DMS79 (cell line): ENCODE data around the gene ANKS6.

Source experiments
- DNase-seq: peaks from one replicate; lab custom pipeline; 2025; lab: John Stamatoyannopoulos, UW

ANKS6 gene

GRCh38 chr9:98791608-98792490, 4.5 kb downstream of the ANKS6 start:
- DNase-seq, result no peak

GRCh38 chr9:98790842-98791607, 5.3 kb downstream of the ANKS6 start:
- DNase-seq, result no peak

GRCh38 chr9:98790134-98790841, 6.1 kb downstream of the ANKS6 start:
- no peak for DNase-seq

GRCh38 chr9:98789483-98790133, 6.7 kb downstream of the ANKS6 start:
- no peak for DNase-seq

GRCh38 chr9:98787766-98788335, 8.5 kb downstream of the ANKS6 start:
- DNase-seq, result no peak

GRCh38 chr9:98786750-98787510, 9.4 kb downstream of the ANKS6 start:
- no peak for DNase-seq

- peak; percentile 6 for DNase-seq
Measured at GRCh38 chr9:98784831-98785806, 11.2 kb downstream of the ANKS6 start.

- no peak for DNase-seq
Measured at GRCh38 chr9:98783518-98784226, 12.7 kb downstream of the ANKS6 start.

GRCh38 chr9:98781588-98782383, 14.6 kb downstream of the ANKS6 start:
- no peak for DNase-seq

GRCh38 chr9:98780059-98780749, 16.2 kb downstream of the ANKS6 start:
- no peak for DNase-seq

GRCh38 chr9:98778711-98779530, 17.4 kb downstream of the ANKS6 start:
- no peak for DNase-seq

- DNase-seq, result no peak
Measured at GRCh38 chr9:98778251-98778650, 18.1 kb downstream of the ANKS6 start.

- no peak for DNase-seq
Measured at GRCh38 chr9:98777618-98778017, 18.7 kb downstream of the ANKS6 start.

- DNase-seq, result peak; percentile 10
Measured at GRCh38 chr9:98775831-98776441, 20.4 kb downstream of the ANKS6 start.

GRCh38 chr9:98774746-98775145, 21.6 kb downstream of the ANKS6 start:
- no peak for DNase-seq

GRCh38 chr9:98773721-98774120, 22.6 kb downstream of the ANKS6 start:
- no peak for DNase-seq
